HT-29 (cell line): ENCODE results near the gene EPHB1. TPM values are rescaled to one million over a fixed set of nuclear protein-coding genes. Genes with fewer than 3 reads are reported as not detected.

Experiments
- DNase-seq: peaks from one replicate; pipeline ENCODE4 v3.0.0-alpha.2; 2015; ENCODE audit warnings: low spot score
- total RNA-seq: library from RNA; depleted of rRNA; stranded (reverse); fragments of >200 nt; shearing (Covaris generic); gene quantifications from 2 replicates; pipeline ENCODE4 v1.2.3, GENCODE V29; 2014

The EPHB1 gene
- total RNA-seq, 1 experiment from 2014 or later, result not detected

DNA sequence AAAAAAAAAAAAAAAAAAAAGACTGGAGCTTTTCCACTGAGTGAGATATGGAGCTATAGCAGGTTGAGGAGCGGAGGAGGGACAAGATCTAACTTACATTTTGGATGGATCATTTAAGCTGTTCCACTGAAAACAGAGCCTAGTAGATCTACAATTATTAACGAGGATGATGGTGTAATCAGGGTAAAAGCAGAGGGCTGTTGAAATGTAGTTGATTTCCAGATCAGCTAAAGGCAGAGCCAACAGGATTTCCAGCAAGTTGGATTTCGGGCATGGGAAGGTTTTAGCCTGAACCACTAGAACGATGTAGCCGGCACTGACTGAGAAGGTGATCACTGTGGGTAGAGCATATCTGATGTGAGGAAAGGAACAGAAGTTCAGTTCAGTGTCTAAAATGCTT, 360.7 kb downstream of the EPHB1 start:
- DNase-seq, result no peak

DNA sequence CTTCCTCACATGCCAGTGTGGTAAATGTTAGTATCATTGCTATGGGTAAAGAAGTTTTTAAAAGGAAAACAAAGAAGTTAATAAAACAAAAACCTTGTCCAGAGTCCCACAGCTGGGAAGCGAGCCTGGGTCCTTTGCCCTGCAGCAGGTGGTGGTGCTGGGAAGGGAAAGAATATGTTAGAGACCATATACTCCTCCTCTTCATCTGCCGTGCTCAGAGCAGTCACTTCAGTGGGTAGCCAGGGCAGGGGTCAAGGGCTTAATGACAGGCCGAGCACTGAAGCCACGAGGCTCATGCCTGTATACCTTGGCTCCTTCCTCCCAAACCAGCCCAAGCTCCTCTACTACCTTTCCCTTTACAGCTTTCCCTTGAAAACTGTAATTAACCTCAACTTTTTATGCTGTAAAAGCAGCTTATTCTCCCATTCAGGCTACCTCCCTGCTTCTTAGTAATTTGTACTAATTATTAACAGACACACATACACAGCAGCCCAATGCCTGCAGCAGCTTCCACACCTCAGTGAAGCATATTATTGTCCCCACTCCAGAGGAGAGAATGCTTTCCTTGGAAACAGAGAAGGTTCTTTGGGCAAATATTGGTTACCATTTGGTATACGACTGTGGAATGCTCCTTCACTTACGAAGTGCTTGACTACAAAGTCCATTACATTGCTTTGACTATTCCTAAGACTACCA, 362.1 kb downstream of the EPHB1 start:
- no peak for DNase-seq

DNA sequence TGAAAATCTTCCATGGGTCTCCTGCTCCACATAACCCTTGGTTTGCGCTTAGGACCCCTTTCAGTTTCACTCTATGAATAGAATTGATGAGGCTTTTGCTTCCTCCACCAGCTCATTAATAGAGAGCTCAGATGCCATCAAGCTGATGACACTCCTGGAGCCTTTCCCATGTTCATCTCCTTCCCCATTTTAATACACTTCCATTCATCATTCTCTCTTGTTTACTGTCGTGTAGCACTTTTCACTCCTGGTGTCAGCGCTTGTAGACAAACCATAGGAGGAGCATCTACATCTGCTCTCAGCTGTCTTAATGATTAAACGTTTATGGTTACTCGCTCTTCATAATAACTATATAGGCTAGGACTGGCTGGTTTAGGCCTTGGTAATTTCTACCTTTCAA, 363.5 kb downstream of the EPHB1 start:
- no peak for DNase-seq

DNA sequence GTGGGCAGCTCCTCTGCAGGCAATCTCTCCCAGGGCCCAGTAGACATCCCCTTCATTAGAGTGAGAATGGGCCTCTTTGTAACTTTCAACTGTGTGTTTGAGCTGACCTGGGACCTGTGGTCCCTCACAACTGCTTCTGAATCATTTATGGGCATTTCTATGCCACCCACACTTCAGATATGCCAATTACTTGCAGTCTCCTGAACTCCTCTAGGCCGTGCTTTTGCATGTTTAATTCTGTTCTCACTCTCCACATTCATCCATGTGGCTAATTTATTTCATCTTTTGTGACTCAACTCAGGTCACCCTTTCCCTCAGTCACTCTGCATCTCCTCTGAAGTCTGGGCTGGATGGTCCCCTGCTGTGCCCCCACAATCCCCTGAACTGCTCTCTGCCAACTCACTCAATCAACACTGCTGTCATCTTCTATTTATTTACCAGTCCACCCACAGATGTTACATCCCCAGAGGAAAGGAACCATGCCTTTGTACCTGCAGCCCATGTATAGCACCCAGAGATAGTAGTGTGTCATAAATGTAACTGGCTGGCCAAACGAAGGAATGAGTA, 364.7 kb downstream of the EPHB1 start:
- DNase-seq, result no peak

DNA sequence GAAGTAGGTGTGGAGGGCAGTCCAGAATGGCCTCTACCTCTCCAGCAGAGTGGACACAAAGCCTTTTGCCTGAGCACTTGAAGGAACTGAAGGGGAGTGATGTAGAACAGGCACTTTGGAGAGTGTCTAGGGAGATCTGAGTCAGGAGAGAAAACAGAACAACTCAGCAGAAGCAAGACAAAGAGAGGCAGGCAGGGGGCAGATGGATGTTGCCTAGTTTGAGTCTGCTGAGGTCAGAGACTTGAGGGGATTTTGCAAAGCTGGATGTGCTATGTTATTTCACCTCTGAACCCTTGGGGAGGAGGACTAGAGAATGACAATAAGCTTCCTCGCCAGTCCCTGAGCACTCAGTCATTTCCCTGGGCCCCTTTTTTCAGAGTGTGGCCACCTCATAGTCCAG, 366.4 kb downstream of the EPHB1 start:
- no peak for DNase-seq

DNA sequence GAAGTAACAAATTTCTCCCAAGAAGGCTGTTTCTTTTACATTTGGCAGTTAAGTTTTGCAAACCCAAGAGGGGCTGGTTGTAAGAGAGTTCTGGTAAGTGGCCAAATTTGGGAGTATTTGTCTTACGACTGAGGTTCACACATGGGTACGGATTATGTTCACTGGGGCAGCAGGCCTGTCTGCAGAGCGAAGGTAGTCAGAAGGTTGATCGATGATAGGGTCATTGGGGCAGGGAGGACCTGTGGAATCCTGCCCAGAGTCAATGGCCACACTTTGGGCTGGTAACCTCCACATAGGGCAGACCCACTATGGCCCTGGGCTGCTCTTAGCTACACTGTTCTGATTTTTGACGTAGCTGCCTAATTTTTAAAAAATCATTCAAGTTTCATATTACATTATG, 368.6 kb downstream of the EPHB1 start:
- no peak for DNase-seq

DNA sequence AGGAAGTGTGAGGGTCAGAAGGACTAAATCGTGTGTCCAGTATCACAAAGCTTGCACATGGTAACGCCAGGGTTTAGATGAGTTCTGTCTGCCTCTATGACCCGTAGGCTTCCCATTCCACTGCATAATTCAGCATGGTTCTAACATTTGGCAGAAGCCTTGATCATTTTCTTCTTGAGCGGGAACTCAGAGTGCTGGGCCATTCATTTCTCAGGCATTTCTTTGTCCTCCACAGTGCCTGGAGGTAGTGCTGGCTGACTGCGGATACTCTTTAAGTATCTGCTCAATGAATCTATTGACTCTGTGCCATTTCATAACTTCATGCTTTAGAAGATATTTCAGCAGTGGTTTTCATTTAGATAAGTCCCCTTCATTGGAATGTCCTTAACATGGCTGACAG, 370.2 kb downstream of the EPHB1 start:
- no peak for DNase-seq

DNA sequence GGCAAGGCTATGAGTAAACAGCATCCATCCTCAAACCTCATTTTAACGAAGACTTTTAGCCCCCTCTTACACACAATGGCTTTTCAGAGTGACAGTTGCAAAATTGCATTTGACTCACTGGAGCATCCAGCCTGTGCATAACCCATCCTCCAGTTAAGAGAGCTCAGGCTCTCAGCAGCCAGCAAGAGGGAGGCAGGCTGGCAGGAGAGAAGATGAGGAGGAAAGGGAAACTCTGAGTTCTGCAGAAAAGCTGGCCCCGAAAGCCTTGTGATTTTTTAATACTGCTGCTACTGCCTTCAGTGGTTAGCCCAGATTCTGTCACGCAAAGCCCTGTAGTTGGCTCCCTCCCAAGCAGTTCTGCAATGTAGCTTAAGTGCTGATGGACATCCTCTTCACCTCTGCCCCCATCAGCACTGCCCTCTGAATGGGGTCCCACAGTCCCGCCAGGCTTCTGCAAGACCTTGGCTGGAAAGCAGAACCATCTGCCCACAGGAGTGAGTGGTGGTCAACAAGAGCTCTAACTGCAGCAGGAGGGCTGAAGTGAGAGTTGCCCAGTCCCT, 371.3 kb downstream of the EPHB1 start:
- no peak for DNase-seq

DNA sequence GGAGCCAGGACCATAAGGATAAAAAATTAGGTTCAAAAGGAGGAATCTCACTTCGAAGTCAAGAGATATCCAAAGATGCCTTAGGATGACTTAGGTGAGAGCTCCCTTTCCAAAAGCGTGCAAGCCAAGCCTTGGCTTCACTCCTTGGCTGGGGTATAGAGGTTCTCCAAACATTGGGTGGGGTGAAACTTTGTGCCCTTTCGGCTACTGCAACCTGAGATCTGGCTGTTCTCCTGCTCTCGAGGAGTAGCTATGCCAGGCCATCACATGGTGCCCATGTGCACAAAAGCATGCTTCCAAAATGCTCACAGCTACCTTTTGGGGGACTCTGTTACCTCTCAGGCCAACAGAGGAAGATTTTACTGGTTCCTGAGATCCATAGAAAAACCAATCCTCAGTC, 373.8 kb downstream of the EPHB1 start:
- DNase-seq, result no peak

DNA sequence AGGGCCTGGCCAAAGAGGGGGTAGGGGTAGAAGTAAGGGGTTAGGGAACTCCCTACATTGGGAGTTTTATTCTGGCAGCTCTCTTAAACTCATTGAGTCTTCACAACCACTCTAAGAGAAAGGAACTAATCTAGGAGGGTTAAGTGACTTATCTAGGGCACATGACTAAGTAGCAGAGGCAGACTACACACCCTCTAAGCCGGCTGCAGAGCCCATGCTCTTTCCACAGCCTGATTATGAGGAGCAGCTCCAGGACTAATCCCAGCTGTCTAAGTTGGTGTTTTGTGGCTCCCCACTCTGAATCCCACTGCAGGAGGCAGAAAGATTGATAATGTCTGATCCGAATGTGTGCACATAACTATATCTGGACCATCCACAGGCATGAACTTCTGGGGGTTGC, 374.6 kb downstream of the EPHB1 start:
- DNase-seq, result no peak

DNA sequence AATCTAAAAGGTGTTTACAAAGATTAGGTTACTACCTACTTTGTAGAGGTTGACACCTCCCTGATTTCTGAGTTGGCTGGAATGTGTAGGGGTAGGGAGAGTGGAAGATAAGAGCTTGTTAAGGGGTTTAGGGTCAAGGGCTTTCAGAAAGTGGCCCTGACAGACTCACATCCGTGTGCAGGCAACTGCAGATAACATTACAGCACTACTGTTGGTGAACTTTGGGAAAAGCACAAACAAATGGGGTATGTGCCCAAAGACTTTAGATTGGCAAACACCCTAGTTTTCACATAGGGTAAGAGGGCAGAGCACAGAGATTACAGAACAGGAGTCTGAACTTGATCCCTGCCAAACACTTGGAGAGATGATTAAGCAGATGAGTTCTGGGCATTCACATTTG, 375.7 kb downstream of the EPHB1 start:
- DNase-seq, result no peak

DNA sequence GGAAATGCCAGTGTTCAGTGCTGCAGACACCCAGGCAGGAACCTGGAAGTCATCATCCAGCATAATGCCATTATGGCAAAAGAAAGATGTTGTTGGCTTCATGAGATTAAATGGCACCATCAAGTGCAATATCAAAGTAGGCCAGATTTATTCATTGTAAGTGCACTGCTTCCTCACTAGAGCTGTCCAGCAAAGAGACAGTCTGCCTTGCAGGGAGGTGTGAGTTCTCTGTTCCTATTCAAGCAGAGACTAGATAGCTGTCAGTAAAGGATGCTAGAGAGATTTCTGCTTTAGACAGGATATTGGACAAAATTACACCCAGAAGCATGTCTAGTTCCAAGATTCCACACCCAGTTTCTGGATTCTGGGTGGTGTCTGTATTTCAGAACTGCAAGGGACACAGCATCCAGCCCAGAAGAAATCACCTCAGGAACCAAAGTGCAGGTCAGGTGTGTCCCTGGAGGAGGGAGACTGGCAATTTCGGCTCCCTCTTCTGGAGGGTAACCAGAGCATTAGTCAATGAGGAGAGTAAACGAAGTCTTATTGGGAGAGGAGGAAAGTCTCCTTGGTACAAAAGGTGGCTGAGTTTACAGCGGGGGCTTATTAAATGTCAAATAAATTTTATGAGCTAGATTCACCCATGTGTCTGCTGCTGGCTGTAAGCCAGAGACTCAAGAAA, 377.3 kb downstream of the EPHB1 start:
- no peak for DNase-seq

DNA sequence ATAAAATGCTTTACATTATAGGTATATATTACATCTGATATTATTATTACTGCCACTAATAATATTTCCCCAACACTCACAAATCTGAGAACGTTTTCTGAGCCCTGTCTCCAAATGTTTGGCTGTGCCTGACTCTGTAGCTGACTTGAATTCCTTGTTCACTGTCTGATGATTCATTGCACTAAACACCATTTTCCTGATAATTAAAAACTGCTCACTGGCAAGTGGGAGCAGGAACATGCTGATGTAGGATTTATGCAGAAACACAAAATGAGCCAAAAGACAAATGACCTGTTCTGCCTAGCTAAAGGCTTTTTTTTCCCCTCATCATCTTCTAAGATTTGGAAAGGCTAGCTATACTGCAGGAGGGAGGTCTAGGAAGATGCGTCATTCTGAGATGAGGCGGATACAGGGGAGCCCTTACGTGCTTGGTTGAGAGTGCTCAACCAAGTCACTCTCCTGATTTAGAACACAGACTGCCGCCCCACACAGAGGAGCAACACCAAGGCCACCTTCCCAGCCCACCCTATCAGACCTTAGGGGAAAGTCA, 380.7 kb downstream of the EPHB1 start:
- DNase-seq, result no peak

DNA sequence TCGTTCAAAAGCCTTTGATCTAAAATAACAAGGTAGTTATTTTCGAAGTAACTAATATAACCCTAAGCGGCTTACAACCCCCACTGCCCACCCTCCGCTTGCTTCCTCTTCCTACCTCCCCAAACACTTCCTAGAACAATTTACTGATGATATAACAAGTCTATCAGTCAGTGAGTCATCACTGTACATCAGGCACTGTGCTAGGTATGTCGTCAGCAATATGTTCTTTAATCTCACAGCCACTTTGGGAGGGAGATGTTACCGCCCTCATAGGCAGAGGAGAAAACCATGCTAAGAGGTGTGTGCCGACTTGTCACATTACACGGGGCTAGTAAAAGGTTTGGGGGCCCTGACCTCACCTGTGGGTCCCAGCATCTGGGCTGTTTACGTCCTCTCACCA, 381.8 kb downstream of the EPHB1 start:
- no peak for DNase-seq

DNA sequence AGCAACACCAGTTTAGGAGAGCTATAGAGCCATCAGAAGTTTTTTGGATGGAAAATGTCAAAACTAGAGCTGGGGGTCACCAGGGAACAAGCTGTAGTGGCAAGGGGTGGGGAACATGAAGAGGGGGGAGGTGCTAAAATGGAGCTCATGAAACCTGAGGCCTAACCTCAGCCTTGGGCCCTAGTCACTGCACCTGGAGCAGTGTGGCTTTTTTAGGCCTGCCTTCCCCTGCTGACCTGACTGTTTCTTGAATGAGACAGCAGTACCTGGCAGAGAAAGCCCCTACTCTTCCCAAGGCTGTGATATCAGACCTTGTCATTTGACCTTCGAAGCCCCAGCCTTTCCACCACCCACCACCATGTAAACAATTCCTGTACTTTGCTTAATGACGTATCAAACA, 383.5 kb downstream of the EPHB1 start:
- DNase-seq, result no peak

DNA sequence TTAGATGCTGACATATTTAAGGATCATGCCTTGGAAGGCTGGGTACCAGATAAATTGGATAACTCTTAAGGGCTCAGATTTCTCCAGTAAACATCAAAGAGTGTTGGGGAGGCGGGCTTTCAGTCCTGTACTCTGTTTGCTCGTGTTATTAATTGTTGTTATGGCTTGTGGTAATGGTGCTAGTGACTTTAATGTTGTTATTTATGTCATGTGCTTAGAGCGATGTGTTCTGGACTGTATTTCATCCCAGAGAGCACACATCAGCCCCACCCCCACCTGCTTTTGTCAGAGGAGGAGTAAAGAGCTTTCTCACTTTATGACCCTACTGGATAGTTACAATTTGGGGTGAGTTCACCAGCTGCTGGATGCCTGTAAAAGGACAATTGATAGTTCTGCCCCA, 386.3 kb downstream of the EPHB1 start:
- no peak for DNase-seq

DNA sequence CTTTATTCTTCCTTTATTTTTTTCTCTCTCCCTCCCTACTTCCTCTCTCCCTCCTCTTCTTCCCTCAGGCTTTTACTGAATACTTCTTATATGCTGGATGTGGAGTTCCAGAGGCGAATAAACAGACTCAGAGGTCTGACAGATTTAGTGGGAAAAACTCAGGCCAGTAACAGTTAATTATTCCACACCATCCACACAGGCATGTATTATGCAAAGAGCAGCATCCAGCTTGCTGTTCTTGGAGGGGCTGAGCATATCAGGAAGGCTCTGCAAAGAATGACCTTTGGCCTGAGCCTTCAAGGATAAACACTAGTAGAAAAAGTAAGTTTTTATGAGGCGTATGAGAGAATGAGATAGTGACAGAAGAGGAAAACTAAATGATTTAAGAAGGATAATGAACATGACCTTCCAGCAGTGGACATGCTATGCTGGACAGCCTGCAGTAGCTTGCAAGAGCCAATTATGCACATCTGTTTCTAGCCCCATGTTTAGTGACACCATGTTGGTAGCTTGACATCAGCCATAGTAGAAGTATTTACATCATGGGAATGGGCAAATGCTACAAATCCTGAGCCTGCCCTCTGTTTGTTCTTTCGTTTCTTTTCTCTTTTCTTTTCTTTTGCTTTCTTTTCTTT, 387.4 kb downstream of the EPHB1 start:
- DNase-seq, result no peak

DNA sequence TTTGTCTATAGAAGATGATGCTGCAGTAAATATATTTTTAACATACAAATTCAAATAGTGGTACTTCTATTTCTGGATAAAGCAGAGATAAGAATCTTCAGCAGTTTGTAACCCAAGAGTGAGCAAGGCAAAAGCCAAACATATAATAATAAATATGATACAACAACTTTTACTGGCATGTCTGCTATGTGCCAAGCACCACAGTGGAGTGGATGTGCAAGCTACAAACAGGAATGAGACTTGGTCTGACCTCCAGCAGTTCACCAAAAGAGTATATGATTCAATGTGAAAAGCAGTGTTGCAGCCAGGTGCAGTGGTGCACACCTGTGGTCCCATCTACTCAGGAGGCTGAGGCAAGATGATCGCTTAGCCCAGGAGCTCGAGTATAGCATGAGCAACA, 395.6 kb downstream of the EPHB1 start:
- DNase-seq, result no peak

DNA sequence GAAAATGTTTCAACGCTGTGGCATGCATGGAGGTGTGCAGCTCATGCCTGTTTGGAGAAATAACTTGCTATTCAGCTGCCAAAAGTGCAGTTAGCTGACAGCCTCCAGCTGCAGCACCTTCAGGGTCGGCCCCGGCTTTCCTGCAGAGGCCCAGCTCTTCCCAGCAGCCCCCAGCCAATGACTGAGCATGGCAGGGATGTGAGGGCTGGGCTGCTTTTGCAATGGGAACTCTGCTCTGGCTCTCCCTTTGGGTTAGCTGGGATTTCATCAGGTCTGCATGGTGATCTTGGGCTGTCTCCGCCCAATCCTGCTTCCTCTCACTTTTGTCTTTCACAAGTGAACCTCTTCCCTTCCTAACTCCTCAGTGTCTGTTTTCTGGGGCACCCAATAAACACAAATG, 396.6 kb downstream of the EPHB1 start:
- no peak for DNase-seq

DNA sequence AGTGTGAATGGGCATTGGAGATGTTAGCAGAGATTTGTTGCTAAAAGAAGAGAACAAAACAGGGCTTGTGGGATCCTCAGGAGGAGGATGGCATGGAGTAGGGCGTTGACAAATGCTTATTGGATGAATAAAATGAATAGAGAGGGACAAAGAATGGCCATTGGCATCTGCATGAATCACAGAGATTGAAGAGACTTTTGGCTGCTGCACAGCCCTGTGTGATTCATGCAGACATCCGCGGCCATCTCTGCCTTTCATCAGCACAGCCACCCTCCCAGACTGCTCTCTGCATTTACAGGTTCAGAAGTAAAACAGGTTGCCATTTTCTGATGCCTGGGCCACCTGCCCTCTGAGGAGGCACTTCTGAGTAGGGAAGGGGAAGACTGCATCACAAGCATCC, 397.9 kb downstream of the EPHB1 start:
- DNase-seq, result no peak

DNA sequence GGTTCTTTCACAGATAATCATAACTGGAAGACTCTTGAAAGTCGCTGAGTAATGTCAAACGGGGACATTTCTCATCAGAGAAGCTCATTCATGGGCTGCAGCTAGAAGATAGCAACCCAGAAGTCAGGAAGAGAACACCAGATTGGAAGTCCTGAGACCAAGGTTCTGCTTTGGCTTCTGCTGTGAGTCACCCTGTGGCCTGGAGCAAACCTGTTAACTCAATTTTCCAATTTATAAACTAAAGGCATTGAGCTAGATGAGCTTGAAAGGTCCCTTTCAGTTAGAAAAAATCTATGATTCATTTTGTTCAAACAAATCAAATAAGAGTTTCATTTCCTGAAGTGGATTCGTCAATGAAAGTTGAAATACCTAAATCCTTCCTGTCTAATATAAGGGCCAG, 402.2 kb downstream of the EPHB1 start:
- DNase-seq, result no peak

DNA sequence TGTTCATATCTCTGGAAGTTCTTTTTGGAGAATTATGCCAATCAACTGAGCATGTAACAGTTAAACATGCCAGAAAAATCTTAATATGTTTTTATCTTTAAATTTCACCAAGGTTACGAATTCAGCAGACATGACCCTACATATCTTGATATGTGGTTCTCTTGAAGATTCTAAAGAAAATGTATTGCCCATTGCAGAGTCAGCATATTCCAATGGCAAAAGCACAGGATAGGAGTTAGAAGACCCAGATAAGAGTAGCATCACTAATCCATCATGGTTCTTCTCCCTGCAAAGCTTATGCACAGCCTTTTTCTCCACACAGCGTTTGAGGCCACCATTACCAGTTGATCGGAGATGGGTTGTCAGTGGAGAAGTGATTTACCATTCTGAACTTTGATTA, 402.8 kb downstream of the EPHB1 start:
- DNase-seq, result no peak
